ENCODE data around the gene FAM131A.

Gene FAM131A

GRCh38 chr3:184379358-184380184 lies 42.2 kb downstream of the FAM131A start, which contains the start of gene CHRD:
CHRD (plus strand) TSS chr3:184380054; CDS start chr3:184380319, 265 bp downstream.
- DNase-seq = no peak

- no peak for DNase-seq
Measured at GRCh38 chr3:184380185-184380626, 42.8 kb downstream of the FAM131A start.

GRCh38 chr3:184380627-184381260 lies 43.3 kb downstream of the FAM131A start:
- DNase-seq = no peak

- no peak for DNase-seq
Measured at GRCh38 chr3:184381261-184382224, 44.1 kb downstream of the FAM131A start.

GRCh38 chr3:184382326-184383032 lies 45.1 kb downstream of the FAM131A start:
- no peak for DNase-seq

GRCh38 chr3:184383033-184383740 lies 45.8 kb downstream of the FAM131A start:
- no peak for DNase-seq

- DNase-seq = no peak
Measured at GRCh38 chr3:184384342-184384741, 46.9 kb downstream of the FAM131A start.

GRCh38 chr3:184384856-184385422 lies 47.5 kb downstream of the FAM131A start:
- no peak for DNase-seq

GRCh38 chr3:184386047-184386806 lies 48.8 kb downstream of the FAM131A start:
- DNase-seq = no peak

- DNase-seq = no peak
Measured at GRCh38 chr3:184387174-184387714, 49.8 kb downstream of the FAM131A start.

GRCh38 chr3:184388164-184388935 lies 51.0 kb downstream of the FAM131A start:
- DNase-seq = no peak

- no peak for DNase-seq
Measured at GRCh38 chr3:184388936-184389230, 51.5 kb downstream of the FAM131A start.

GRCh38 chr3:184389384-184389783 lies 52.0 kb downstream of the FAM131A start:
- no peak for DNase-seq

GRCh38 chr3:184389935-184390528 lies 52.6 kb downstream of the FAM131A start:
- no peak for DNase-seq

- no peak for DNase-seq
Measured at GRCh38 chr3:184391266-184391665, 53.9 kb downstream of the FAM131A start.

- no peak for DNase-seq
Measured at GRCh38 chr3:184395320-184395660, 57.9 kb downstream of the FAM131A start.

Measured in activated CD4-positive, CD25-positive, alpha-beta regulatory T cell (primary cell).